Endothelial cell of umbilical vein (primary cell): ENCODE data around the gene DPPA2. TPM values are rescaled to one million over a fixed set of nuclear protein-coding genes. Genes with fewer than 3 reads are reported as not detected.

ENCODE experiments used
- BruUV-seq: library from RNA; stranded (reverse); fragments of 400-500 nt; replicated peaks from 2 replicates; lab custom pipeline; 2021; lab: Mats Ljungman, UMichigan
- CTCF ChIA-PET: fragments of 300-600, 350-600 bp; sonication (Branson Sonifier 250); formaldehyde crosslinking; loops from one replicate; lab custom pipeline; 2021; ENCODE audit warnings: antibody characterized with exemption, inconsistent platforms; lab: Charles Lee
- POLR2A ChIA-PET: fragments of 300-600, 350-600 bp; sonication (Branson Sonifier 250); formaldehyde crosslinking; loops from one replicate; lab custom pipeline; 2021; ENCODE audit warnings: antibody characterized with exemption, inconsistent platforms; lab: Charles Lee
- DNase-seq: peaks from one replicate; pipeline ENCODE4 v3.0.0-alpha.2; 2011; ENCODE audit warnings: low read depth, low spot score
- FAIRE-seq: peaks from 2 replicates; lab custom pipeline; 2011; peaks lifted over from hg19 to GRCh38; lab: Jason Lieb, UNC
- H2AFZ ChIP-seq: 2 replicates; pipeline ENCODE4 v1.6.0; 2012; ENCODE audit warnings: low read depth, low read length, control low read depth, inconsistent platforms
- H3K27ac ChIP-seq: 2 replicates; pipeline ENCODE4 v1.5.1; 2011; ENCODE audit warnings: low read depth, mild to moderate bottlenecking, control low read depth, low read length, moderate library complexity; ENCODE audit not compliant: insufficient read depth
- H3K27me3 ChIP-seq, 2 experiments: 2 replicates each; pipeline versions ENCODE4 v1.6.0 to v1.6.1; 2011; ENCODE audit warnings: low read length in 2 of 2, mixed read lengths in 1 of 2; ENCODE audit not compliant: control insufficient read depth in 2 of 2, insufficient read depth in 2 of 2
- H3K36me3 ChIP-seq, 2 experiments: 2 replicates in 1 of 2; 3 replicates in 1 of 2; pipeline ENCODE4 v1.5.1; 2011; ENCODE audit warnings: low read length in 2 of 2, mild to moderate bottlenecking in 1 of 2, moderate library complexity in 1 of 2; ENCODE audit not compliant: control insufficient read depth in 2 of 2, insufficient read depth in 2 of 2; ENCODE audit errors: extremely low read depth in 1 of 2
- H3K4me1 ChIP-seq: 3 replicates; pipeline ENCODE4 v1.5.1; 2011; ENCODE audit warnings: mild to moderate bottlenecking, low read length; ENCODE audit not compliant: control insufficient read depth, insufficient read depth; ENCODE audit errors: extremely low read depth
- H3K4me2 ChIP-seq: 2 replicates; pipeline ENCODE4 v1.6.1; 2011; ENCODE audit warnings: low read length, control low read depth, mixed read lengths; ENCODE audit not compliant: insufficient read depth
- H3K4me3 ChIP-seq, 3 experiments: fragments of 200-600 bp in 1 of 3; sonication (generic), shearing (Covaris generic) in 1 of 3; replicated peaks in 1 of 3; 2 replicates each; pipeline ENCODE4 v1.5.1; 2011 to 2016; ENCODE audit warnings: control low read depth in 3 of 3, low read length in 3 of 3, mild to moderate bottlenecking in 2 of 3, inconsistent platforms in 1 of 3, low read depth in 1 of 3, moderate library complexity in 1 of 3; ENCODE audit not compliant: insufficient read depth in 1 of 3
- H3K79me2 ChIP-seq: 2 replicates; pipeline ENCODE4 v1.6.0; 2012; ENCODE audit warnings: low read length, inconsistent platforms; ENCODE audit not compliant: control insufficient read depth, insufficient read depth
- H3K9ac ChIP-seq: replicated peaks from 2 replicates; pipeline ENCODE3; 2011; ENCODE audit warnings: low read length, control low read depth; ENCODE audit not compliant: insufficient read depth; ENCODE audit errors: extremely low read depth
- H3K9me1 ChIP-seq: replicated peaks from 3 replicates; pipeline ENCODE4 v1.6.0; 2011; ENCODE audit warnings: mild to moderate bottlenecking, low read length; ENCODE audit not compliant: control insufficient read depth, insufficient read depth; ENCODE audit errors: extremely low read depth
- H3K9me3 ChIP-seq: replicated peaks from 2 replicates; pipeline ENCODE4 v1.5.1; 2012; ENCODE audit warnings: low read length, inconsistent platforms; ENCODE audit not compliant: control insufficient read depth, insufficient read depth
- H4K20me1 ChIP-seq: replicated peaks from 2 replicates; pipeline ENCODE3; 2011; ENCODE audit warnings: mild to moderate bottlenecking, low read length; ENCODE audit not compliant: control insufficient read depth, insufficient read depth; ENCODE audit errors: extremely low read depth
- EZH2 ChIP-seq: IDR thresholded peaks from 2 replicates; pipeline ENCODE4 v1.6.1; 2012; ENCODE audit warnings: borderline replicate concordance, low read depth, mild to moderate bottlenecking, moderate library complexity, low read length, inconsistent platforms; ENCODE audit not compliant: severe bottlenecking
- FOS ChIP-seq: IDR thresholded peaks from 2 replicates; pipeline ENCODE4 v1.6.1; 2011; ENCODE audit warnings: mild to moderate bottlenecking, low read length, moderate library complexity, borderline replicate concordance; ENCODE audit not compliant: insufficient read depth
- GATA2 ChIP-seq: IDR thresholded peaks from 2 replicates; pipeline ENCODE4 v1.7.0; 2011; ENCODE audit warnings: low read depth, mild to moderate bottlenecking, moderate library complexity, mixed read lengths, low read length; ENCODE audit not compliant: insufficient read length, insufficient read depth
- JUN ChIP-seq: IDR thresholded peaks from 2 replicates; pipeline ENCODE4 v1.6.1; 2011; ENCODE audit warnings: borderline replicate concordance, low read depth; ENCODE audit not compliant: insufficient read length, insufficient read depth
- MAX ChIP-seq: IDR thresholded peaks from 2 replicates; pipeline ENCODE4 v1.6.1; 2011; ENCODE audit not compliant: insufficient read depth, insufficient read length
- MYC ChIP-seq: IDR thresholded peaks from one replicate; pipeline ENCODE4 v1.6.1; 2011; ENCODE audit warnings: mild to moderate bottlenecking, low read depth, low read length
- POLR2A ChIP-seq: IDR thresholded peaks from 2 replicates; pipeline ENCODE4 v1.6.1; 2012; ENCODE audit warnings: low read depth, mild to moderate bottlenecking, control low read depth, low read length
- POLR2AphosphoS5 ChIP-seq: IDR thresholded peaks from 2 replicates; pipeline ENCODE4 v1.6.1; 2012; ENCODE audit warnings: low read depth, mild to moderate bottlenecking, control low read depth, low read length, moderate library complexity; ENCODE audit not compliant: insufficient read depth
- dilution Hi-C: fragments of 300-500 bp; cut with MboI; formaldehyde crosslinking; loops from one replicate; pipeline ENCODE4 v1.15.0; 2019; ENCODE audit warnings: low sequenced_read_pairs; ENCODE audit not compliant: extremely low pct_ligation_motif_present
- intact Hi-C: fragments of 100-400 bp; cut with micrococcal nuclease; formaldehyde crosslinking; loops from one replicate; pipeline ENCODE4 v1.10.0; 2022
- polyA plus RNA-seq, 4 experiments: library from polyadenylated mRNA; depleted of rRNA in 3 of 4; stranded (reverse) in 3 of 4; unstranded in 1 of 4; fragments of >200 nt; gene quantifications; 2 replicates each; pipeline versions ENCODE4 v1.2.1 to v1.2.3, GENCODE V29; 2011 to 2012; ENCODE audit warnings: missing spikeins in 1 of 4
- total RNA-seq: library from RNA; stranded (reverse); gene quantifications from 2 replicates; pipeline ENCODE4 v1.2.3, GENCODE V29; 2021
- TF ChIP-seq, protein P1 (sequence below), 2 donors: IDR thresholded peaks; 1 replicate in 1 of 2; 2 replicates in 1 of 2; pipeline ENCODE4 v1.5.1; 2011; ENCODE audit warnings: low read length in 2 of 2, mild to moderate bottlenecking in 2 of 2, moderate library complexity in 2 of 2, control low read depth in 1 of 2, inconsistent platforms in 1 of 2, low read depth in 1 of 2; ENCODE audit not compliant: insufficient read depth in 1 of 2; ENCODE audit errors: extremely low read depth in 1 of 2

DPPA2 gene
- total and polyA plus RNA-seq, 2 donors (not counting 3 experiments of a cell fraction or from before 2014, with no cell fraction given) = not detected

- CTCF ChIA-PET = no interaction called here
- Histone ChIP-seq H2AFZ (no peak within 1 kb of the TSS), H3K79me2 (no peaks in the 10 kb centered on the region), H3K36me3 (no peaks in the 10 kb centered on the region), H3K4me2 (no peak within 1 kb of the TSS), H3K9me1 (no peaks in the 10 kb centered on the region), H3K4me3 (no peak within 1 kb of the TSS), H3K27ac (no peak within 1 kb of the TSS), H3K27me3 (peaks cover 0 to 4% of the 10 kb centered on the region in 2 experiments), H4K20me1 (no peaks in the 10 kb centered on the region), H3K4me1 (no peaks in the 10 kb centered on the region), H3K9me3 (no peaks in the 10 kb centered on the region), H3K9ac (no peak within 1 kb of the TSS)
- DNase-seq = no peak
- intact Hi-C loops (no loop called here), dilution Hi-C loops (no loop called here)
- no peak for FAIRE-seq
- BruUV-seq = no TSS peak
- POLR2A ChIA-PET = no interaction called here
- TF ChIP-seq EZH2 (no peak), MYC (no peak), POLR2AphosphoS5 (no peak)
- TF ChIP-seq, protein P1, sequence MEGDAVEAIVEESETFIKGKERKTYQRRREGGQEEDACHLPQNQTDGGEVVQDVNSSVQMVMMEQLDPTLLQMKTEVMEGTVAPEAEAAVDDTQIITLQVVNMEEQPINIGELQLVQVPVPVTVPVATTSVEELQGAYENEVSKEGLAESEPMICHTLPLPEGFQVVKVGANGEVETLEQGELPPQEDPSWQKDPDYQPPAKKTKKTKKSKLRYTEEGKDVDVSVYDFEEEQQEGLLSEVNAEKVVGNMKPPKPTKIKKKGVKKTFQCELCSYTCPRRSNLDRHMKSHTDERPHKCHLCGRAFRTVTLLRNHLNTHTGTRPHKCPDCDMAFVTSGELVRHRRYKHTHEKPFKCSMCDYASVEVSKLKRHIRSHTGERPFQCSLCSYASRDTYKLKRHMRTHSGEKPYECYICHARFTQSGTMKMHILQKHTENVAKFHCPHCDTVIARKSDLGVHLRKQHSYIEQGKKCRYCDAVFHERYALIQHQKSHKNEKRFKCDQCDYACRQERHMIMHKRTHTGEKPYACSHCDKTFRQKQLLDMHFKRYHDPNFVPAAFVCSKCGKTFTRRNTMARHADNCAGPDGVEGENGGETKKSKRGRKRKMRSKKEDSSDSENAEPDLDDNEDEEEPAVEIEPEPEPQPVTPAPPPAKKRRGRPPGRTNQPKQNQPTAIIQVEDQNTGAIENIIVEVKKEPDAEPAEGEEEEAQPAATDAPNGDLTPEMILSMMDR (IDR thresholded peaks at IDR 0.05; ENCODE audit: extremely low read depth in 1 of 2, insufficient read depth in 1 of 2, low read depth in 1 of 2, low read length in 2 of 2) = no peak
Measured at GRCh38 chr3:109337393-109337792, 21.1 kb upstream of the DPPA2 start, which contains the start of gene DPPA4. DPPA4 (minus strand) TSS chr3:109337546; CDS start chr3:109337517, 29 bp downstream.

GRCh38 chr3:109336291-109336861, 20.1 kb upstream of the DPPA2 start:
- DNase-seq = no peak

More at GRCh38 chr3:109336291-109336861, 20.1 kb upstream of the DPPA2 start:
- H3K27me3 ChIP-seq = peaks cover 0 to 4% of the 10 kb centered on the region in 2 experiments
- FAIRE-seq = no peak
- no peaks in the 10 kb centered on the region for H4K20me1 ChIP-seq
- H3K36me3 ChIP-seq = no peaks in the 10 kb centered on the region
- intact Hi-C loops (no loop called here), dilution Hi-C loops (no loop called here)
- H2AFZ ChIP-seq = no peak overlapping the region
- H3K79me2 ChIP-seq = no peaks in the 10 kb centered on the region
- no peak overlapping the region for H3K27ac ChIP-seq
- TF ChIP-seq FOS (no peak), POLR2A (no peak), MAX (no peak), MYC (no peak), EZH2 (no peak), GATA2 (no peak), JUN (no peak), POLR2AphosphoS5 (no peak)
- TF ChIP-seq, protein P1 (IDR thresholded peaks at IDR 0.05; ENCODE audit: extremely low read depth in 1 of 2, insufficient read depth in 1 of 2, low read depth in 1 of 2, low read length in 2 of 2) = no peak
- no peak overlapping the region for H3K9ac ChIP-seq
- no peak overlapping the region for H3K4me2 ChIP-seq
- H3K9me1 ChIP-seq = no peaks in the 10 kb centered on the region
- no TSS peak for BruUV-seq
- no peak overlapping the region for H3K4me3 ChIP-seq
- H3K4me1 ChIP-seq = no peaks in the 10 kb centered on the region
- no peaks in the 10 kb centered on the region for H3K9me3 ChIP-seq
- POLR2A ChIA-PET = no interaction called here
- CTCF ChIA-PET = no interaction called here
